Stimulated activated naive B cell treated with anti-CD40 and anti-IgM and Interleukin-4, amounts not matched to agents 10 μg/mL and 1 μg/mL and 100 μg/mL, for 72 hours (primary cell): Measurements from ENCODE around the gene PABPN1L.

Experiments
- ATAC-seq, 2 donors: fragments of 150-1000 bp; cut with Tn5 transposase; replicated peaks; 2 replicates each; pipeline ENCODE4 v1.10.0; 2021; ENCODE audit warnings: moderate library complexity in 1 of 2
- DNase-seq: peaks from one replicate; pipeline ENCODE4 v3.0.0; 2021
- H3K27ac Mint-ChIP-seq: one replicate; pipeline ENCODE4 v1.8.0; 2022; ENCODE audit warnings: mild to moderate bottlenecking, mixed read lengths
- H3K27me3 Mint-ChIP-seq, 2 donors: one replicate each; pipeline ENCODE4 v1.8.0; 2022; ENCODE audit warnings: mixed read lengths in 2 of 2
- H3K36me3 Mint-ChIP-seq, 2 donors: one replicate each; pipeline ENCODE4 v1.8.0; 2022; ENCODE audit warnings: mixed read lengths in 2 of 2, mild to moderate bottlenecking in 1 of 2
- H3K4me1 Mint-ChIP-seq, 2 donors: one replicate each; pipeline ENCODE4 v1.8.0; 2022; ENCODE audit warnings: mixed read lengths in 2 of 2, mild to moderate bottlenecking in 1 of 2
- H3K4me3 Mint-ChIP-seq, 2 donors: one replicate each; pipeline ENCODE4 v1.8.0; 2022; ENCODE audit warnings: mild to moderate bottlenecking in 2 of 2, mixed read lengths in 2 of 2, moderate library complexity in 1 of 2
- H3K9me3 Mint-ChIP-seq, 2 donors: one replicate each; pipeline ENCODE4 v1.8.0; 2022; ENCODE audit warnings: mixed read lengths in 2 of 2, mild to moderate bottlenecking in 1 of 2

The PABPN1L gene

DNA sequence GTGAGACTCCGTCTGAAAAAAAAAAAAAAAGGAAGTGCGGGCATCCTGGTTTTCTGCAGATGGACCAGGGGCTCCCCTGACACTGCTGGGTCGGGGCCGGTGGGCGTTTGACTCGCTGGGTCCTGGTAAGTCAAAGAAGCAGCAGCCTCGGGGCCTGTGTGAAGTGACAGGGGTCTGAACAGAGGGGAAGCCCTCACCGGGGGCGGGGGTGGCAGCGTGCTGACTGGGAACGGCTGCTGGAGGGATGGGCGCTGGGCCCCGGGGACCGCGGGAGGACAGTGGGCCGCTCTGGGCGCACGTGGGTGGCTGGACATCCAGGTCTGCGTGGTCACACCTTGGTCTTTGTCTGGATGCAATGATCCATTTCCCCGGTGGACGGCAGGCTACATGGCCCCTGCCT, 17.9 kb downstream of the PABPN1L start:
- no peaks in the 10 kb centered on the region for H3K27me3 Mint-ChIP-seq
- ATAC-seq (no peak), DNase-seq (no peak)
- H3K4me3 Mint-ChIP-seq: no peak overlapping the region
- H3K4me1 Mint-ChIP-seq: peaks cover 2 to 15% of the 10 kb centered on the region in 2 donors
- H3K36me3 Mint-ChIP-seq: peaks cover 14 to 25% of the 10 kb centered on the region in 2 donors
- H3K27ac Mint-ChIP-seq: no peak overlapping the region
- H3K9me3 Mint-ChIP-seq: no peaks in the 10 kb centered on the region

DNA sequence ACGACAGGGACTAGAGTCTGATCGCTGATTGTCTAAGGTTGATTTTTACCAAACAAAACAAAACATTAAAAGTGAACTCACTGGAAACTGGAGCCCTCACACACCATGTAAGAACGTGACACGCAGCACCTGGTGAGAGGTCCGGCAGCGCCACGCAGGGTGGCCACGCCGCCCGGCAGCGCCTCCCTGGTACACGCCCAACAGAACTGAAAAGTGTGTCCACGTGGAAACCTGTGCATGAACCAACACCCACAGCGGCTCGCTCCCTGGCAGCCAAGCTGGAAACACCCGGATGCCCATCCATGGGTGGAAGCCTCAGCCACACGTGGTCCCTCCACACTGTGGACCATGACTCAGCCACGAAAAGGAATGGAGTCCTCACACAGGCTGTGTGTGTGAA, 18.8 kb downstream of the PABPN1L start:
- Mint-ChIP-seq H3K27me3 (no peaks in the 10 kb centered on the region), H3K9me3 (no peaks in the 10 kb centered on the region), H3K4me3 (no peak overlapping the region), H3K4me1 (peaks cover 4 to 15% of the 10 kb centered on the region in 2 donors), H3K36me3 (peaks cover 20 to 32% of the 10 kb centered on the region in 2 donors), H3K27ac (no peak overlapping the region)
- no peak for ATAC-seq
- no peak for DNase-seq

DNA sequence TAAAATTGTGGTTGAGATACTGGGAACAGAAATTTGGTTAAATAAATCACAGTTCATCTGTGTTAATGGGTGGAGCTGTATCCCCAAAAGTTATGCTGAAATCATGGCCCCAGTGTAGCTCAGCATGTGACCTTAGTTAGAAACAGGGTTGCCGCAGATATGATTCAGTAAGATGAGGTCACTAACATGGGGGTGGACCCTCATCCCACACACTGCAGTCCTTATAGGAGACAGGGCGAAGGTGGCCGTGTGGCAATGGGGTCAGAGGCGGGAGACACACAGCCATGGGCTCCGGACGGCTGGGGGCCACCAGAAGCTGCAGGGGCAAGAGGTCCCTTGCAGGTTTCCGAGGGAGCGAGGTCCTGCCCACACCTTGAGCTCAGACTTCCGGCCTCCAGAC, 20.4 kb downstream of the PABPN1L start:
- Mint-ChIP-seq H3K4me1 (peaks cover 2% of the 10 kb centered on the region in 2 donors), H3K27ac (no peak overlapping the region)

DNA sequence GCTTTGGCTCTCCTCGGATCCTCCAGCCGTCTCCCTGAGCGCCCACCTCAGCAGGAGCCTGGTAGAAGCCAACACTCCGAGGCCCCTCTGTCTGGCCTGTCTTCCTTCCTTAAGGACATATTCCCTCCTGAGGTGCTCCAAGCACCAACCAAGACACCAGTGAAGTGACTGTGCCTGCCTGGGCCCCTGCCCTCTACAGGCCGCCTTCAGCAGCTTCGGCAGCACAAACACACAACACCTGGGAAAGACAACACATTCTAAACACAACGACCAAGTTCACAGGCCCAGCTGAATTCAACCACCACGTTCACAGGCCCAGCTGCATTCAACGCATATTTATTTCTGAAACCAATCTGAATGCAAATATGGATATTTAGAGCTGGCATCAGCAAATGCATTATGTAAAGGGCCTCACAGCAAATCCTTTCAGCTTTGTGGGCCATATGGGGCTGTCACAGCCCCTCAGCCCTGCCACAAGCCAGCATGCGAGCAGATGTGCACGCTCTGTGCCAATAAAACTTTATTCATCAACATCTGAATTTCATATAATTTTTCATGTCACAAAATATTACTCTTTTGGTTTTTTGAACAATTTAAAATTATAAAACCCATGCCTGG, 21.9 kb downstream of the PABPN1L start:
- H3K4me3 Mint-ChIP-seq: no peak overlapping the region
- no peak overlapping the region for H3K27ac Mint-ChIP-seq
- H3K9me3 Mint-ChIP-seq: no peaks in the 10 kb centered on the region
- H3K4me1 Mint-ChIP-seq: peaks cover 0 to 2% of the 10 kb centered on the region in 2 donors
- H3K36me3 Mint-ChIP-seq: peaks cover 17 to 26% of the 10 kb centered on the region in 2 donors
- ATAC-seq (no peak), DNase-seq (no peak)
- H3K27me3 Mint-ChIP-seq: no peaks in the 10 kb centered on the region

More for the DNA sequence above, 20.4 kb downstream of the PABPN1L start:
- Mint-ChIP-seq H3K9me3 (no peaks in the 10 kb centered on the region), H3K36me3 (peaks cover 17 to 24% of the 10 kb centered on the region in 2 donors), H3K4me3 (no peak overlapping the region), H3K27me3 (no peaks in the 10 kb centered on the region)
- ATAC-seq (no peak), DNase-seq (no peak)

DNA sequence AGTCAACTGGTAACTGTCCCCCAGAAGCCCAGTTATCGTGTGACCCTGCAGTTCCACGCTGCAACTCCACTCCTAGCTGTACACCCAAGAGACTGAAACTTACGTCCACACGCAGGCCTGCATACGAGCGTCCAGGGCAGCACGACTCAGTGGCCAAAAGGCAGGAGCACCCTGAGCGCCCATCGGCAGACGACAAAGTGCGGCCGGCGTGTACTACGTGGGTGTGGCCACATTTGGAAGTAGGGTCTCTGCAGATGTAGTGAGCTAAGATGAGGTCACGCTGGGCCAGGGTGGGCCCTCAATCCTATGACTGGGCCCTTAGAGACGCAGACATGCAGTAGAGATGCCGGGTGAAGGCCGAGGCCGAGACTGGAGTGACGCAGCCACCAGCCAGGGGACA, 23.2 kb downstream of the PABPN1L start:
- no peak for ATAC-seq
- Mint-ChIP-seq H3K27me3 (no peaks in the 10 kb centered on the region), H3K4me3 (no peak overlapping the region), H3K9me3 (no peaks in the 10 kb centered on the region), H3K36me3 (peaks cover 22 to 34% of the 10 kb centered on the region in 2 donors), H3K27ac (no peak overlapping the region), H3K4me1 (peaks cover 0 to 2% of the 10 kb centered on the region in 2 donors)
- DNase-seq: no peak

DNA sequence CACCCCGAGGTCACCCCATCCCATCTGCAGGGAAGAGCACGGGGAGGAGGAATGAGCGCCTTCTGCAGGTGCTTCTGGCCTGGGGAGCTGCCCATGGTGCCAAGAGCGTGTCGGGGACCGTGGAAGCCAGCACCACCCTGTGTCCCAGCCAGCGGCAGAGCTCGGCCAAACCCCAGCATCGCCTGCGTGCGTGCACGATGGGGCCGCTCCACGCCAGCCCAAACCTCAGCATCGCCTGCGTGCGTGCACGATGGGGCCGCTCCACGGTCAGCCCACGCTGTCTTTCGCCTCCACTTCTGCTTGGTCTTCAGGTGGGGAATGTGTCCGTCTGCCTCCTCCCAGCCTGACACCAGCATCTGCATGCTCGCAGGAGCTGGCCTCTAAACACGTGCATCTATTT, 23.7 kb downstream of the PABPN1L start:
- DNase-seq (no peak), ATAC-seq (no peak)
- Mint-ChIP-seq H3K27ac (no peak overlapping the region), H3K4me1 (peaks cover 0 to 2% of the 10 kb centered on the region in 2 donors), H3K36me3 (peaks cover 22 to 35% of the 10 kb centered on the region in 2 donors), H3K9me3 (no peaks in the 10 kb centered on the region), H3K4me3 (no peak overlapping the region), H3K27me3 (no peaks in the 10 kb centered on the region)

DNA sequence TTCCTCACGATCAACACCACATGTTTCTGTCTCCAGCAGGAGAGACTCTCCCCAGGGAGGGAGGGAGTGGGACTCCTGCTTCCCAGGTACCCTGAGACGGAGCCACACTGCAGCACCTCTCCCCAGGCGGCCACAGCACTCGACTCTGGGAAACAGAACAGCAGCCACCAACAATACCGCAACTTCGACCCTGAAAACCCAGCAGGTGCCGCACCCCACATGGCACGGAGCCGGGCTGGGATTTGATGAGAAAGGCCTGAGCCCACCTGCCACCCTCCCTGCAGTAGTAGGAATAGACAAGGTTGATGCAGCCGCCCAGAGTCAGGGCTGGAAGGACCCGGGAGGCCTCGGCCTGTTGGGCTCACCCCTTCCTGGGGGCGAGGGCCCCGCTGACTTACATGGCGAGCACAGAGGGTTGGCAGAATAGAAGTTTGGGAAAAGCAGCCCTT, 24.1 kb downstream of the PABPN1L start:
- Mint-ChIP-seq H3K4me1 (peaks cover 0 to 2% of the 10 kb centered on the region in 2 donors), H3K9me3 (no peaks in the 10 kb centered on the region), H3K27me3 (no peaks in the 10 kb centered on the region), H3K36me3 (peaks cover 20 to 33% of the 10 kb centered on the region in 2 donors), H3K27ac (no peak overlapping the region), H3K4me3 (no peak overlapping the region)
- ATAC-seq (no peak), DNase-seq (no peak)

DNA sequence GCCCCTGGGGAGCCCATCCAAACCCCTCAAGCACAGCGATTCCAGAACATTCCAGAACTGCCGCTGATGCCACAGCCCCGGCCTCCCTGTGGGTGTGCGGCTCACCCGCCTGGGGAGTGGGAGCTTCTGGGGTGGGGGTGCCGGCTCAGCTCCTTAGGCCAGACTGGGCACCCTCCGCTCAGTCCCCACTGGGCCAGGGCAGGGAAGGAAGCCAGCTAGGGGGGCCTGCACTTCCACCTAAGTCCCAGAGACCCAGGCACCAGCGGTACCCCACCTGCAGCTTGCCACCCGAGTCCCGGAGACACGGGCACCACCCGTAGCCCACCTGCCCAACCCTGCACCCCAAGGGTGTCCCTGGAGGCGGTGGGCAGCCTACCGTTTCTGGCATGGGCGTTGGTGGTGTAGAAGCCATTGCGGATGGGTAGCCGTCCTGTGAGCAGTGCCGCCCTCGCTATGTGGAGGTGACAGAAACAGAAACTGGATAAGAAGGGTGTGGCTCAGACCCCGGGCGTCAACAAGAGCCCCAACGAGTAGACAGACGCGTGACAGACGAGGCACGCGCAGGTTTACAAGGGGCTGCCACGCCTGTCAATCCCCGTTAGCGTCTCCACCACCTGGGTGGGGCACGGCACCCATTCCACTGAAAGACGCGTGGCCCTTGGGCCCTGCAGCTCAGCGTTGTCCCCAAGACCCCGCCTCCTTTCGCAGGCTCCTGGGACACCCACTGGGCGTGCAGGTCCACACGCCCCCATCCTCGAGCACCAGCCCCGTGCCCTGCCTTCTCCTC, 24.7 kb downstream of the PABPN1L start:
- H3K4me3 Mint-ChIP-seq: no peak overlapping the region
- H3K9me3 Mint-ChIP-seq: no peaks in the 10 kb centered on the region
- DNase-seq (no peak), ATAC-seq (no peak)
- no peak overlapping the region for H3K27ac Mint-ChIP-seq
- no peaks in the 10 kb centered on the region for H3K27me3 Mint-ChIP-seq
- H3K36me3 Mint-ChIP-seq: peaks cover 20 to 32% of the 10 kb centered on the region in 2 donors
- H3K4me1 Mint-ChIP-seq: peaks cover 0 to 2% of the 10 kb centered on the region in 2 donors

DNA sequence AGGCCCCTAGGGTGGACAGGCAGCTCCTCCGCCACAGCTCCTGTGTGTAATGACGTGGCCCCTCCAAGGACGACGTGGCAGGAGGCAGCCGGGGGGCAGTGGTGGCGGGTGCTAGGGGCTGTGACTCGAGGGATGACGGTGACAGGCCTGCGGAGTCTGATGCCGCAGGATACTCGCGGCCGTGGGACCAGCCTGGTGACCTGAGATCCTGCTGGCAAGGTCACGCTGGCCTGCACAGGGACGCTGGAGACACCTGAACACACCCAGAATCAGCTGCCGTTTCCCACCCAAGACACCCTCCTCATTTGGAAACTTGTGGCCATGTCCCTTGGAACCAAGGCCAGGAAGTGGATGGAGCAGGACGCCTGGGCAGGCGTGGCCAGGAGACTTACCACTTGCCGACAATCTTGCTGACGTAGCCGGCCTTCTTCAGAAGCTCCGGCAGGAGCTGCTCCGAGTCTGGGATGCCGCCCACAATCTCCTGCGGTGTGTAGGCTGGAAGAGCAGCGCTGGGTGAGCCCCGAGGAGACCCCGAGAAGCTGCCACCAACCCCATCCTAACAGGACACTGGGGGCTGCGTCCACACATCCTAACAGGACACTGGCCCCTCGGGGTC, 25.8 kb downstream of the PABPN1L start:
- Mint-ChIP-seq H3K27ac (no peak overlapping the region), H3K4me1 (peaks cover 0 to 2% of the 10 kb centered on the region in 2 donors), H3K27me3 (no peaks in the 10 kb centered on the region), H3K9me3 (no peaks in the 10 kb centered on the region), H3K36me3 (peaks cover 18 to 32% of the 10 kb centered on the region in 2 donors), H3K4me3 (no peak overlapping the region)
- no peak for ATAC-seq
- DNase-seq: no peak

DNA sequence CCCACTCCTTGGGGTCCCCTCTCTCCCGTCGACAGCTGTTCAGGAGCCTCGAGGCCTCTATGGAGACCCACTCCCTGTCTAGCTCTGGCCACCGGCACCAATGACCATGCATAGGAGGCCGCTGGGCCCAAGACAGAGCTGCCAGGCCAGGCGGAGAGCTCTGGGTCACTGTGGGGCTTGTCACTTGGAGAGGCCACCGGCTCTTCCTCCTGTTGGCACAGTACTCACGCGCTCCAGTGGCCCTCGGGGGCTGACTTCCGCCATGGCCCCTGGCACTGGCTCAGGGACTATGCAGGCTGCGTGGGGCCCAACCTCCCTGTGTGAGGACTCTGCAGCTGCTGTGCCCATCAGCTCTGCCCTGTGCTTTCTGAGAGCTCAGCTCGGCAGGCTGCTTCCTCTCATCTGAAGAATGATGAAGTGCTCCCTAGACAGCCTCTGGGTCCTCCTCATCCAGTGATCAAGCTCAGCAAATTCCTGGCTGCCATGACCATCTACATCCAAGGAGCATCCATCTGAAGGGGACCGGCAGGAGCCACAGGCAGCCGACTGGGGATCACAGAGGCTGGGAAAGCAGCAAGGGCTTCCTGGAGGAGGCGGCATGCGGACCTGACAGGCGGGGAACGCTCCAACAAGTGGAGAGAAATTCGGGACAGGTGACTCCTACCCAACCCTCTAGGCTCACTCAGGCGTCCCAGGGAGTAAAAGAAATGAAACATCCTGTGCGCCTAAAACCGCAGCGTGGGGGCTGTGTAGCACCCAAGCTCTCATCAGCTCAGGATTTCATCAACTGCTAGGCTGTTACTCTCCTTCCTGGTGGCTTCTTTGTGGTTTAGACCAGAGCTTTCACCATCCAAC, 26.5 kb downstream of the PABPN1L start:
- no peak overlapping the region for H3K4me3 Mint-ChIP-seq
- H3K36me3 Mint-ChIP-seq: peaks cover 18 to 38% of the 10 kb centered on the region in 2 donors

DNA sequence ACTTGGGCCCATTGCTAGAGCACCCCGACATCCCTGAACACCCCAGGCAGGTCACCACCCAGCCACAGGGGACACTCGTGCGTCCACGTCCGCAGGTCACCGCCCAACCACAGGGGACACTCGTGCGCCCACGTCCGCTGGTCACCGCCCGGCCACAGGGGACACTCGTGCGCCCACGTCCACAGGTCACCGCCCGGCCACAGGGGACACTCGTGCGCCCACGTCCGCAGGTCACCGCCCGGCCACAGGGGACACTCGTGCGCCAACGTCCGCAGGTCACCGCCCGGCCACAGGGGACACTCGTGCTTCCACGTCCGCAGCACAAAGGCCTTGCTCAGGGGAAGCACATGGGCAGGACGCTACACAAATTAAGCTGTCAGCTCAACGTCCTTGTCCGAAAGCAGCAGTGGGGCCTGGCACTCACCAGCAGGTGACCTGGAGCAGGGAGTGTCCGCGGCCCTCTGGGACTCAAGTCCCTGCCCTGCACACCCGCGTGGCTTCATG, 27.4 kb downstream of the PABPN1L start:
- no peak for ATAC-seq
- H3K9me3 Mint-ChIP-seq: no peaks in the 10 kb centered on the region
- no peaks in the 10 kb centered on the region for H3K27me3 Mint-ChIP-seq
- DNase-seq: no peak
- peaks cover 0 to 2% of the 10 kb centered on the region in 2 donors for H3K4me1 Mint-ChIP-seq
- peaks cover 20 to 41% of the 10 kb centered on the region in 2 donors for H3K36me3 Mint-ChIP-seq
- H3K27ac Mint-ChIP-seq: peak overlapping the region; percentile 51
- no peak overlapping the region for H3K4me3 Mint-ChIP-seq

More for the DNA sequence above, 26.5 kb downstream of the PABPN1L start:
- Mint-ChIP-seq H3K27me3 (no peaks in the 10 kb centered on the region), H3K27ac (no peak overlapping the region), H3K4me1 (peaks cover 0 to 2% of the 10 kb centered on the region in 2 donors), H3K9me3 (no peaks in the 10 kb centered on the region)
- ATAC-seq: no peak
- no peak for DNase-seq

DNA sequence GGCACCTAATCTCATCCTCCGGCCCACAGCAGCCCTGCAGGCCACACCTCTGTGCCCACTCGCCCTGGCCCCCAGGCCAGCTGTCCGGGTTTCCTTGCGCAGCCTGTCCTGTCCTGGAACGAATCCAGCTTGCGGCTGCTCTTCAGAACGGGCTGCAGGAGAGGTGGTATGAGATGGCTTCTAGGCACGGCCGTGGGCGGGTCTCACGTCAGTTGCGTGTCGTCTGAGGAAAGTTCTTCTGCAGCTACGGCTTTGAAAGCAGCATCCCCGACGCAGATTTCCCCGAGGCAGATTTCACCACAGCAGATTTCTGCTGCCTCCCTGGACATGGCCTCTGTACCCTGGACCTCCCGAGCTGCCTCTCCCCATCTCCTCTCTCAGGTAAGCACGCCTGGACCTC, 27.9 kb downstream of the PABPN1L start:
- no peaks in the 10 kb centered on the region for H3K9me3 Mint-ChIP-seq
- ATAC-seq (no peak), DNase-seq (no peak)
- H3K36me3 Mint-ChIP-seq: peaks cover 23 to 44% of the 10 kb centered on the region in 2 donors
- peaks cover 0 to 2% of the 10 kb centered on the region in 2 donors for H3K4me1 Mint-ChIP-seq
- H3K27ac Mint-ChIP-seq: peak overlapping the region; percentile 51
- no peaks in the 10 kb centered on the region for H3K27me3 Mint-ChIP-seq
- H3K4me3 Mint-ChIP-seq: no peak overlapping the region

DNA sequence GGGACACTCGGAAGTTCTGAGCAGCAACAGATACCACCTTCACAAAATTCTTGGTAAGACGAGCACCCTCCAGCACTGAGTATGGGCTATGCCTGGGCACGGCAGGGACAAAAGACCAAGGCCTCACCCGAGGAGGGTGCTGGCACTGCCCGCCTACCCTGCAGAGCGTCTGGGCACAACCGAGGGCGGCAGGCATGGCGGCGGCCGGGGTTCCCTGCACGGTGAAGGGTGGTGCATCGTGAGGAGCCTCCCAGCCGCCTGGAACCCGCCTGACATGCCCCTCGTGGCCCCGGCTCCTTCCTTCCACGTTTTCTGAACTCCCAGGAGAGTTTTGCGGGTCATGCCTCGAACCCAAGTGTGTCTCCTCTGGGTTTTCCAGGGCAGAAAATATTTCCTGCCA, 28.7 kb downstream of the PABPN1L start:
- DNase-seq: no peak
- Mint-ChIP-seq H3K9me3 (no peaks in the 10 kb centered on the region), H3K27me3 (no peaks in the 10 kb centered on the region), H3K27ac (no peak overlapping the region), H3K36me3 (peaks cover 17 to 39% of the 10 kb centered on the region in 2 donors), H3K4me3 (no peak overlapping the region), H3K4me1 (no peaks in the 10 kb centered on the region)
- ATAC-seq: no peak

DNA sequence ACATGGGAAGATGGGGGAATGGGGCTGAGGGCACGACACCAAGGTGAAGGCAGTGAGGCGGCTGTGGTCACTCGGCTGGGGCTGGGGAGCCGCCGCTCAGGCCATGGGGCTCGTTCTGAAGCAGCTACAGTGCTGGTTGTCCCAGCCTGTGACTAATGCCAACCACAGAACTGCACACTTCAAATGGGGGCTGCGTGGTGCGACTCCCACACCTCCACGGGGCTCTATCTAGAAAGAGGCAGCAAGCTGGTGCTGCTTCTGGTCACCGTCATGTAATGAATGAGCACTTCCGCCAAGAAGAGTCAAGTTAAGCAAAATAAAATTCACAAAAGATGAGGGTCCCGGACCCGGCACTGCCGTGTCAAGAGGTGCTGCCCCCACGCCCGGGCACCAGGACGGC, 29.7 kb downstream of the PABPN1L start:
- no peak for ATAC-seq
- Mint-ChIP-seq H3K36me3 (peaks cover 17 to 35% of the 10 kb centered on the region in 2 donors), H3K27ac (no peak overlapping the region), H3K9me3 (no peaks in the 10 kb centered on the region), H3K4me1 (no peaks in the 10 kb centered on the region), H3K4me3 (no peak overlapping the region), H3K27me3 (no peaks in the 10 kb centered on the region)
- no peak for DNase-seq
